H1 (cell line): Measurements from ENCODE around the gene ADAM12. TPM values are rescaled to one million over a fixed set of nuclear protein-coding genes. Genes with fewer than 3 reads are reported as not detected.

ENCODE experiments used
- BRCA1 ChIP-seq: IDR thresholded peaks from 2 replicates; pipeline ENCODE4 v1.6.1; 2012; ENCODE audit warnings: low read depth, low read length, improper control_type of control experiment
- GABPA ChIP-seq: IDR thresholded peaks from 2 replicates; pipeline ENCODE4 v1.6.1; 2011; ENCODE audit warnings: mild to moderate bottlenecking, low read length, moderate library complexity, borderline replicate concordance; ENCODE audit not compliant: insufficient read depth
- HDAC2 ChIP-seq, 2 experiments: fragments of 300-600 bp in 1 of 2; sonication (generic) in 1 of 2; IDR thresholded peaks; 2 replicates each; pipeline ENCODE4 v1.6.1; 2011 to 2012; ENCODE audit warnings: low read depth in 2 of 2, low read length in 2 of 2, mild to moderate bottlenecking in 2 of 2, moderate library complexity in 2 of 2, borderline replicate concordance in 1 of 2, inconsistent platforms in 1 of 2
- KDM5A ChIP-seq: fragments of 200-600 bp; IDR thresholded peaks from 2 replicates; pipeline ENCODE4 v1.7.1; 2012; ENCODE audit warnings: mild to moderate bottlenecking, low read length, inconsistent platforms, mixed read lengths
- PHF8 ChIP-seq: fragments of 200-600 bp; sonication (generic); conservative IDR thresholded peaks from 2 replicates; pipeline ENCODE4 v1.7.1; 2012; ENCODE audit warnings: low read depth, mild to moderate bottlenecking, inconsistent platforms, low read length, moderate library complexity
- POU5F1 ChIP-seq: IDR thresholded peaks from 2 replicates; pipeline ENCODE4 v1.6.1; 2011; ENCODE audit warnings: low read depth, mild to moderate bottlenecking, low read length, moderate library complexity
- SRF ChIP-seq: IDR thresholded peaks from 2 replicates; pipeline ENCODE4 v1.6.1; 2011; ENCODE audit warnings: mild to moderate bottlenecking, low read depth, low read length, moderate library complexity
- TBP ChIP-seq: IDR thresholded peaks from 2 replicates; pipeline ENCODE4 v1.6.1; 2011; ENCODE audit warnings: low read depth, low read length, improper control_type of control experiment
- polyA plus RNA-seq, 7 experiments: library from polyadenylated mRNA; depleted of rRNA in 3 of 7; stranded (reverse) in 5 of 7; unstranded in 2 of 7; fragments of >200 nt in 5 of 7; fragments of 200-250 nt in 2 of 7; gene quantifications; 1 replicate in 5 of 7; 2 replicates in 1 of 7; 4 replicates in 1 of 7; pipeline versions ENCODE4 v1.2.1 to v1.2.3, GENCODE V29; 2011 to 2013; ENCODE audit warnings: missing spikeins in 2 of 7, mixed read lengths in 2 of 7
- total RNA-seq: library from RNA; stranded (reverse); fragmentation: NEBNext Ultra II Directional; extraction: Animal tissue kit (Norgen Biotek cat#: 25700); gene quantifications from 2 replicates; pipeline ENCODE4 v1.2.1, GENCODE V29; 2021

ADAM12 gene
- total and polyA plus RNA-seq, 2 of the 8 experiments (the other 6 are each of a cell fraction or from before 2014, with no cell fraction given): 0.07 to 0.17 TPM

GRCh38 chr10:126006264-126006663 lies 382.0 kb downstream of the ADAM12 start (continued):
- TF ChIP-seq HDAC2 (IDR thresholded peaks at IDR 0.05; ENCODE audit: borderline replicate concordance in 1 of 2, low read depth in 2 of 2, low read length in 2 of 2) (no peak), SRF (no peak), GABPA (no peak), TBP (no peak), POU5F1 (no peak), PHF8 (no peak), KDM5A (no peak), BRCA1 (no peak)
